HG03025 (cell line): ENCODE data around the gene ATG4A.
A peak's percentile ranks its signal among the peaks of the same experiment; 100 is the strongest.

Experiments used
- ATAC-seq: cut with Tn5 transposase; IDR thresholded peaks from one replicate; pipeline ENCODE4 v1.9.1; 2021; ENCODE audit warnings: mild to moderate bottlenecking, moderate library complexity; ENCODE audit not compliant: unreplicated experiment, low FRiP score

ATG4A gene

GRCh38 chrX:108121291-108121690 lies 29.7 kb downstream of the ATG4A start:
- no peak for ATAC-seq

- no peak for ATAC-seq
These were observed 31.2 kb downstream of the ATG4A start for GRCh38 chrX:108122748-108123147.

GRCh38 chrX:108123591-108124366 lies 32.2 kb downstream of the ATG4A start:
- ATAC-seq, result no peak

DNA sequence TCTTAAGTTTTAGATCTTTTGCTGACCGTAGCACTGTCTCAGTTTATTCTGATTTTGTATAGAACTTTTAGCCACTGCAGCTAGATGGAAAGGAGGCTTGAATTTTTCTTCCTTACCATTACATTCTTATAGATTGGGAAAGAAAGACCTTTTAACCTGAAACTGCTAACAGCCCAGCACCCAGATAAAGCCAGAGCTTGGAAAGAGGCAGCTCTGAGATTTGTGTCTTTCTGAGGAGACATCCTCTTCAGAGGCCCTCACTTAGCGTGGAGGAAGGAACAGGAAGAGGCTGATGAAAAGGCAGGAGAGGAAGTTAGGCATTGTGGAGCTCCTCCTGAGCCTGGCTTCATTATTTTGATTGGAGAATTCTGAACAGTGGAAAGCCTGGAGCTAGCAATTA lies 35.1 kb downstream of the ATG4A start:
- no peak for ATAC-seq

GRCh38 chrX:108127152-108127551 lies 35.6 kb downstream of the ATG4A start:
- no peak for ATAC-seq

DNA sequence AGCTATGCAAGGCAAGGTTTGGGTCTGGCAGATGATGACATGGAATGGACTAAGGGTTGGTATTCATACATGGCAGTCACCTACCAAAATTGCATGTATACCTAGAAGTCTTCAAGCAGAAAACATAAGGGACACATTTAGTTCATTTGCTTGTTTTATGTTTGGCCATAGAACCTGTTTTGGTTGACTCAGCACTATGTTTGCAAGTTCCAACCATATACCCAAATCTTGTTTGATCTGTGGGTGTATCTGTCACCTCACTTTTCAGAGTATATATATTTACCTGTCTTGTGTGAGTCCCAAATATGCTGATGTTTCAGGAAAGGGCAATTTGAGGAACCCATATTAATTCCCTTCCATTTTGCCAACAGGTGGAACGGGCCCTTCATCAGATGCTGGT lies 39.3 kb downstream of the ATG4A start:
- ATAC-seq, result no peak

DNA sequence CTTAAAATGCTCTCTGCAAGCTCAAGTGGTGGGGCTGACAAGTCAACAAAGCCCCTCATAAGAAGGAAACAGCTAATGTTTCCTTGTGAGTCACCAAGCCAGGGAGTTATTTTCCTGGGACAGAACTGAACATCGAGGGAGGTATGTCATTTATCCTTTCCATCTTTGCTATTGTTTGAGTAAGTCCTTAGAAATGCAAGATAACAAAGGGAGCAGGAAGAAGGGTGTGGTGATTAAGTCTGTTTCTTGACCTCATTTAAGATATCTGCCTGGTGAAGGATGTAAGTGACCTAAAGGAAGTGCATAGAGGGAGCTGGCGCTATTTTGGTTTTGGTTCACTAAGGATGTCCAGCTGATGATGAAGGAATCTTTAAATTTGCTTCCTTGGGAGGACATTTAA lies 39.9 kb downstream of the ATG4A start:
- no peak for ATAC-seq

DNA sequence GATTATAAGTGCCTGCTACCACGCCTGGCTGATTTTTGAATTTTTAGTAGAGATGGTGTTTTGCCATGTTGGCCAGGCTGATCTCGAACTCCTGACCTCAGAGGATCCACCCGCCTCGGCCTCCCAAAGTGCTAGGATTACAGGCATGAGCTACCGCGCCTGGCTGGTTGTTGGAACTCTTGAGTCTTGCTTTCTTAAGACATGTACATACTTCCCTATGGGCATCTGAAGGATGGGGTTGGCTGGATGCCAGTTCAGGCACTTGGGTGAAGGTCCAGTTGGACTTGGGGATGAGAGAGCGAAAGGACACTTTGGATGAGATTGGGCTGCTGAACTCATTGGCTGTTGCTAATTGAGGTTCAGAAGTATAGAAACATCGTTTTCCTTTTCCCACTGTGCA lies 40.5 kb downstream of the ATG4A start:
- no peak for ATAC-seq

- ATAC-seq, result no peak
These were observed 41.3 kb downstream of the ATG4A start for GRCh38 chrX:108132876-108133275.

DNA sequence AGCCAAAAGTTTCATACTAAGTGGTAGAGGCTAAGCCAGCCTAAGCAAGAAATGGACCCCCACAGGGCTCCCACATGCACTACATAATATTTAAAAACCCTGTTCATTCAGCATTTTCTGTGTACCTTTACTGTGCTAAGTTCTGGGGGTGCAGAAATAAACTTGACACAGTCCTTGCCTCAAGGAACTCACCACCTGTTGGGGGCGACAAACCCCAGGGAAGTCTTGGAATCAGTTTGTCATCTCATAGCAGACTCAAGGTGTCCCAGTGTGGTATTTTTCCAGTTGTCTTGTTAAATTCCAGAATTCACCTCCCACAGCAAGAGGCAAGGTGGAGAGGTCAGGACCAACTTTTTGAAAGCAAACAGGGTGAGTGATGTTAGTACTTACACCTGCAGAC lies 43.1 kb downstream of the ATG4A start:
- no peak for ATAC-seq

GRCh38 chrX:108138814-108139702 lies 47.5 kb downstream of the ATG4A start:
- ATAC-seq, result no peak

DNA sequence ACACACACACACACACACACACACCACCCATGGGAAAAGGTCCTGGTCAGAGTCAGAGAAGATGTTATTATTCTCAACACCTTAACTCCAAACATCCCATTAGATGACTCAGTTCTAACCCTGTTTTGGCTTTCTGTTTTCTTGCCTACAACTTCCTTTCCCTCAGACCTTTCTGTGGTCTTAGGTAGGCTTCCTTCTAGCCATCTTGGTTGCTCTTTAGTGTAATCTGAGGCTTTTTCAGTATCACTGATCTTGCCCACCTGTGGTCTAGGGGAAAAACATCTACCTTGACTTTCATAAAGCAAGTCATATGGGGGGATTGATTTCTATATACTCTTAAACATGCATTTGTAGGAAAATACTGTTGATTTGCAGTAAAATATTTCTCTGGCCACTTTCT lies 56.9 kb downstream of the ATG4A start:
- peak; percentile 69 for ATAC-seq

- ATAC-seq, result no peak
These were observed 64.5 kb downstream of the ATG4A start for GRCh38 chrX:108156082-108156481.

GRCh38 chrX:108156934-108157466 lies 65.4 kb downstream of the ATG4A start:
- ATAC-seq, result no peak

DNA sequence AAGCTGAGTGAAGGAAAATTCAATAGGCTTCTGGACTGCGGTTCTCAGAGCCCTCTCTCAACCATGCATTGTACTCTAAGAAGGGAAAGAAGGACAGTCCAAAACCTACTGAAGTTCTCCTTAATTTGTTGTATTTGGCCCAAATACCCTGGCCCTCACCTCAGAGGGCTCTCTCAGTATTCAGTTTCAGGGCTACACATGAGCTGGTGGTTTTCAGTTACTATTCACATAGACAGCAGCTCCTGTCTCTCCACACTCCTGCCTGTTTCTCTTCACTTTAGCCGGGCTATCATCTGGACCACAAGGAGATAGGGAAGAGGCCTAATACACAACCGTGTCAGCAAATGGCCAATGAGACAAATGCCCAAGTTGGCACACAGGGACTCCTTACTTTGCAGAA lies 66.0 kb downstream of the ATG4A start:
- no peak for ATAC-seq

GRCh38 chrX:108159028-108159670 lies 67.6 kb downstream of the ATG4A start:
- ATAC-seq, result no peak

- ATAC-seq, result no peak
These were observed 68.7 kb downstream of the ATG4A start for GRCh38 chrX:108160309-108160708.

DNA sequence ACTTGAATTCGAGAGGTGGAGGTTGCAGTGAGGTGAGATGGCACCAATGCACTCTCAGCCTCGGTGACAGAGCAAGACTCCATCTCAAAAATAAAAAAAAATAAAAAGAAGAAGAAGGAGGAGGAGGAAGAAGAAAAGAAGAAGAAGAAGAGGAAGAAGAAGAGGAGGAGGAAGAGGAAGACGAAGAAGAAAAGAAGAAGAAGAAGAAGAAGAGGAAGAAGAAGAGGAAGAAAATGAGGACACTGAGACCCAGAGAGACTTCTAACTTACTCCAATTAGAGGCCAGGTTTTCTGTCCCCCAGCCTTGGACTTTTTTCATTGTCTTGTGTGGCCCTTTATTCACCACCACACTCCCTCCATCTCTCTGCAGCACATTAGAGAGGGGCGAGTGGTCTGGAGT lies 70.7 kb downstream of the ATG4A start:
- ATAC-seq, result no peak

- no peak for ATAC-seq
These were observed 71.9 kb downstream of the ATG4A start for GRCh38 chrX:108163333-108164082.

DNA sequence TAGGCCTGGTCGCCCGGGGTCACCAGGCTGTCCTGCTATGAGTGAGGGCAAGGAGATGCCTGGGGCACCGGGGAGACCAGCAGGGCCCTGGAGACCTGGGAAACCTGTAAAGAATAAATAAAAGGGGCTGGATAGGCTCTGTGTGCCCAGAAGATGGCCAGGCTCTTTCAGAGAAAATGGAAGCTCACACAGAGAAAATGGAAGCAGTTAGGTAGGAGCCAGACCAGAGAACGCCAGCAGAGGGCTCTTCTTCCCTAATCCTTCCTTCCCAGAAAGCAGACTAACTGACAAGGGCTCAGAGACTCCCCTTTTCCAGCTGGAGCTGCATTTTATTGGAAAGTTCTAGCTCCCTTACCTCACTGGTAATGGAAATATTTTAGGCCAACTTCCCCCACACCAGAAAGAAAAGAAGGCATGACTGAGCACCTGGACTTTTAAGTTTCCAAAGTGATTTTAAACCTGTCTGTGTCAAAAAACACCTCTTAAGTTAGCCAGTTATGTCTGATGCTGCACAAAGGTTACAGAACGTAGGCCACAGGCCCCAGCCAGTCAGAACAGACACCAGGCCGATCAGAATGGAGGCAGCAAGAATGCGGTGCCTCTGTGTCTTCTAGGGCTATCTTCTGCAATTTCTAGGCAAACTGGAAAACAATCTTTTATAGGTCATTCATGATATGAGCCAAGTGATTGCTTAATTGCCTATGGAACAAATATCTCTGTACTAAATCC lies 74.0 kb downstream of the ATG4A start:
- no peak for ATAC-seq
